GM18526 (cell line): ENCODE results near the gene GPC6.

Source experiments
- POLR2A ChIP-seq: IDR thresholded peaks from 3 replicates; pipeline ENCODE4 v1.6.1; 2011; ENCODE audit not compliant: insufficient read length; ENCODE audit errors: extremely low read depth

GPC6 gene

DNA sequence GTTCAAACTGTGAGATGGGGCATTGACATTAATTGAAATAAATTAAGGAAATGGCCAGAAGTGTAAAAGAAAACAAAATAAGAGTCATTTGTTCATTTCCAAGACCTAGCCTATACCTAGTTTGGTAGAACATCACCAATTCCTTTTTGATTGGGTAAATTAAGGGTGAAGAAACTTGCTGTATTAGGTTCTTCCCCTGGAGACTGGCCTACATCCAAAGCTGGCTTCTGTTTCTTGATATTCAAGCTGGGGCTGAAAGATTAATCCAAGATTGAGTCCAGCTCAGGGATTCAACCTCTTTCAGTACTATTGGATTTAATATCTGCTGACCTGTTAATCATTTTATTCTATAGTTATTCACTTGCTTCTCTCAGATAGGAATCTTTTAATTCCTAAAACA is 183.2 kb downstream of the GPC6 start:
- TF ChIP-seq POLR2A, result no peak

DNA sequence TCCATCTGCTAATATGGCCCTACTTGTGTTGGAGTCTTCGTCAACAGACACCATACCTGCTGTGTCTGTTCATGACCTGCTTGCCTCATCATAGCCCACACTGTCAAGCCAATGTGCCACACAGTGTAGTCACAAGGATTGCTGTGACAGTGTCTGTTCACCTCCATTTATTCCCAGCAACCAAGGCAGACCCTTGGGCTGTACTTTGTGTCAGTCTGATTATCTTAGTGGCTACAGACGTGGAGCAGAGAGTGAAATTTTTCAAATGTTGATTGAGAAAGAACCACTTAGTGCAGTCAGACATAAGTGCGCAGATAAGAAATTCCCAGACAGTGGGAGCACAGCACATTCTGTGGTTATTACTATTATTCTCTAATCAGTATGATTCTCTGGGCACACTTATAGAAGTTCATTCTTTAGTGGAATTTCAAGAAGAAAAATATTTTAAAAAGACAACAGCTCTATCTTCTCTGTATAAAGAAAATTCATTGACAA is 184.6 kb downstream of the GPC6 start:
- no peak for TF ChIP-seq POLR2A

DNA sequence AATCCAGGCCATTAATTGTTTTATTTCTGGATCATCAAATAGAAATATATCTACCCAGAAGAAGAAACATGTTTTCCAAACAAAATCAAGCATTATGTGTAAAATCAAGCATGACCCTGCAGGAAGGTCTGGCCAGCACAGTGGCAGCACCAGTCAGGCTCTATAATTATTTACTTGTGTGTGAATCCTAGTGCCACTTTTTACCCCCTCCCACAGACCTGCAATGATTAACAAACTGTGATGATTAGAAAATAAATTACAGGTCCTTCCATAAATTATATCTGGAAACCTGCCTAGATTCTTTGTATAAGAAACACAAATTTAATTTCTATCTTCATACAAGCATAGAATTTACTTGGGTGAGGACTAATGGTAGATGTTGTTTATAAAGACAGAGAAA is 186.1 kb downstream of the GPC6 start:
- TF ChIP-seq POLR2A, result no peak

DNA sequence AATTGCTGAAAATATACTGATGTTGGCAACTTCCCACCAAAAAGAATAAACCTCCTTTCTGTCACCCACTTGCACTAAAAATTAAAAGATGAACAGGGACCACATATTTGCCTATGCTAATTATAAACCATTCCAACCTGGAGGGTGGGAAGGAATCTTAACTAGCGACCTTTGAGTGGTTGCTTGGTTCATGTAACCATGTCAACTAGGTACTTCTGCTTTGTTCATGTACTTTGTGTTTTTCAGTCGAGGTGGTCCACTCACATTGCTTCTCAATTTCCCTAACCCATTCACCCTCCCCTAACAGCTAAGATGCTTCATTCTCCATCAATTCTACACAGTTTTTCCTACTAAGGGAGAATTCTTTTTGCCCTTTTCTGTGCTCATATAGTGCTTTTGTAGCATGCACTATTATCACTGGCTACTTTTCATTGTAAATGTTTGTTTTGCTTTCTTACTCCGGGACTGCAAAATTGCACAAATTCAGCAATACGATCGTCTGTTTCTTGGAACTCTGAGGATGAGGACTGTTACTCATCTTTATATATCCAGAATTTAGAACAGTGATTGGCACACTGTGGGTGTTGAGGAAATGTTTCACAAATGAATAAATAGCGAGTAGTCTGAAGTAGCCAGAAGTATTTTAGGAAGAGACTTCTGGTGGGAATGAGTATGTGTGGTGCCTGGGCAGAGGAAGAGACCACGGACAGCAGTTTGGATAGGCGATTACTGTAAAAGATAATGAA is 187.5 kb downstream of the GPC6 start:
- TF ChIP-seq POLR2A, result no peak

DNA sequence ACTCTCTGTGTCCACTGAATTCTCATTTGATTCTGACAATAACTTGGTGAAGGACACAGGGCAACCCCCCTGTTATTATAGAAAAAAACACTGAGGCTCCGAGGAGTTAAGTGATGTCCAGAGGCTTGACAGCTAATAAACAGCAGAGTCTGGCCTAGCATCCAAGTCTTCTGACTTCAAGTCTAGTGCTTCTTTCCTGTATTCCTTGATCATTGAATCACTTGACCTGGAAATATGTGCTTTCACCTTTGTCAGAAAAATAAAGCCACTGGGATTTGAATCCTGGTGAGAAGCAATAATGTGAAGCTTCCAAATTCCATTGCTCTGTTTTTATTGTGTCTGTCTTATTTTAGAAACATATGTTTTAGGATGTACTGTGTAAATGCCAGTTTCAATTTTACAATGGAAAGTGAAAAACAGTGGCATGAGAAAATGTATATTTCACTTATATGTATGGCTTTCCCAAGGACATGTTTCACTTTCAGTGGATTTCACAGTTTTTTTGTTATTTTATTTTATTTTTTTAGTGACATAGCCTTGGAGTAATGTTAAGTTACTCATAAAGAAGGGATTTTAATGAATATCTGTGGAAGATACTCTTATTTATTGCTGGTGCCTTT is 190.2 kb downstream of the GPC6 start:
- TF ChIP-seq POLR2A, result no peak

DNA sequence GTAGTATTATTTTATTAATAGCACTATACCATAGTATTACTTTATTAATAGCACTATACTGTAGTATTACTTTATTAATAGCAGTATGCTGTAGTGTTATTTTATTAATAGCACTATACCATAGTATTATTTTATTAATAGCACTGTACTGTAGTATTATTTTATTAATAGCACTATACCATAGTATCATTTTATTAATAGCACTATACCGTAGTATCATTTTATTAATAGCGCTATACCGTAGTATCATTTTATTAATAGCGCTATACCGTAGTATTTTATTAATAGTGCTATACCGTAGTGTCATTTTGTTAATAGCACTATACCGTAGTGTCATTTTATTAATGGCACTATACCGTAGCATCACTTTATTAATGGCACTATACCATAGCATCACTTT is 191.8 kb downstream of the GPC6 start:
- TF ChIP-seq POLR2A, result no peak

DNA sequence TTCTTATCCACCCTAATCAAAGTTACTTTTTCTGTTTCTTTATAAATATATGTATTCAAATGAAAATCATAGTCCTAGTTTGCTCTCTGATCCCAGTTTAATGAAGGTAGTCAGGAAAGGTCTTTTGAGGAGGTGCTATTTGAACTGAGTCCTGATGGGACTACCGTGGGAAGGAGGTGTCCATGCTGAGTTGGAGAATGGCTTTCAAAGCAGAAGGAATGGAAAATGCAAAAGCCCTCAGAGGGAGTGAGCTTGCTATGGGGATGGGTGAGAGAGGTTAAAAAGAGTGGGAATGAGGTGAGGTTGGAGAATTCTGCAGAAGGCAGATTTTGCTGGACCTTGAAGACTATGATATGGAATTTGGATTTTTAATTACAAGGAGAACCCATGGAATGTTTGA is 193.6 kb downstream of the GPC6 start:
- no peak for TF ChIP-seq POLR2A

DNA sequence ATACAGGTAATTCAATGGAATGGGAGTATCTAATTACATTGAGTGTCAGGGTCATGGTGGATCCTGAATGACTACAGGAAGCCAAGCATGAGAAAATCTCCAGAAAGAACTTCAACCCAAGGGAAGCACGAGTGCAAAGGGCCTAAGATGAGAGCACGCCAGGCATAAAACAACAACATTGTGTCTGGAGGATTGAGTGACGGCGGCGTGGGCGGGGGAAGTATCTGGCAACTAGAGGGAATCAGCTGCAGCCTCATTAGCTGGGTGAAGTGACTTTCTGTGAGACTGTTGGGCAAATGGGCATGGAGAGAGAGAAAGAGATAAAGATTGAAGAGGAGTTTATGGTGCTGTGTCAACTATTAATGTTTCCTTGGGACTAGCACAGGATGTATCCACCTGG is 194.3 kb downstream of the GPC6 start:
- TF ChIP-seq POLR2A, result no peak

DNA sequence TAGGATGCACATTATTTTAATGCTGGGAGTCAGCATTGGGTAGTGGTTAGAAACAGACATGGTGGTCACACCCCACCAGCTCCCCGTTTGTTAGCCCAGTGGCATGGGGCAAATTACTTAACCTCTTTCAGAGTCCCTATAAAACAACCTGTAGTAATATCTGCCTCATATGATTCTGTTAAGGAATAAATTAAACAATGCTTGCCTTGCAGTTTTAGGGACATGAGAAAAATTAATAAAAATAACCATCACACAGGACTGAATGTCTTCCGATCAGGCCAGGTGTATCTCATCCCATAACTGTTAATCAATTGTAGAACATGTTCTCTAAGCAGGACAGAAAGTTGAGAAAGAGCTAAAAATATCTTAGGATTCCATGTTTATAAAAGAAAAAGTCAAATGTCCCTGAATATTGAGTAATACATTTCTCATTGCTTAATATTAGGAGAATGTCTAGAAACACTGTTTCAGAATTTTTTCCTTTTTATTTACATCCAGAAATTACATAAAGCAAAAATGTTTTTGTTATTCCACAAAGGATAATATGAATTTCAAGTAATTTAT is 196.5 kb downstream of the GPC6 start:
- TF ChIP-seq POLR2A, result no peak

DNA sequence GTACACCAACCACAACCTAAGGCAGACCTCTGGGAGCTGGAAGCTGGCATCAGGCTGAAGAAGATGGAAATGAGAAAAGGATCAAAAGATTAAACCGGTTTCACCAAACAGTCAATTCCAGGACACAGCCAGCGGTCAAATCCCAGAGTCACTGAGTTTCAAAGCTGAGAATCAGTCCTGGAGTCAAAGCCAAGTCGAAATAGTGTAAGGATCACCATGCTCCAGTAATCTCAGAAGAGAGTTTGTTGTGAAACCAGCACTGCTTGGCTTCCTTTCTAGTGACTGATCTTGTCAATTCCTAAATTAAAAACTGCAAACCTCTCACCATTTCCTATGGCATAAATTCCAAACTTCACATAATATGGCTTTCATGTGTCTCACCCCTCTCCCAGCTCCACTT is 198.8 kb downstream of the GPC6 start:
- TF ChIP-seq POLR2A, result no peak

DNA sequence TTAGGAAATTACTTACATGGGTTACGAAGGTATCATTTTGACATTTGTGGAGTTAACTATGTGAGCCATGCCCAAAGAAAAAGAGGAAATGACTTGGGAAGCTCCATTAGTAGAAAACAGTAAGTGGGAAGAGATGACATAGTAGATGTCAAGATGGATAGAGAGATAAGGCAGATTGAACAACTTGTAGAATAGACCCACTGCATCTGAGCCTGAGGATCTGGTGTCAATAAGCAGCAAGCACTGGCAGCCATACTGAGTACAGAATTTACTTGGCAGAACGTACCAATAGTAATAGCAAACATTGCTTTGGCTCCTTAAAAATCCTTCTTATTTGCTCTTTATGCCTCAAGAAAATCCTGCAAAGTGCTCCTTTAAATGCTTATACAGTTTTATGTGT is 203.8 kb downstream of the GPC6 start:
- no peak for TF ChIP-seq POLR2A

DNA sequence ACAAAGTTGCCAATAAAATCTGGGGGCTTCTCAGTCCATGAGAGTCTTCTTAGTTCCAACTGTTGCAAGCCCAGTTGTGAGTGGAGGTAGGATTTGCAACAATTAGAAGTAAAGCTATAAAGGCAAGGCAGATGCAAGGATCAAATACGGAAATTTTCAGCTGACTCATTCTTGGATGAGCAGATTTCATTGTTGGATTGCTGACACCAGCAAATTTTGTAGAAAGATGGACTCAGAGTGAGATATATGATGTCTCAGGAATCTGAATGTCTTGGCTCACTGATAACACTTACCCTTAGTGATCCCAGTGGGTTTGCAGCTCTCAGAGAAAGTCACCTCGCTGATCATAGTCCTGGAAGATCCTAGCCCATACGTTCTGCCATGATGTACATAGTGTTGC is 209.0 kb downstream of the GPC6 start:
- TF ChIP-seq POLR2A, result no peak

DNA sequence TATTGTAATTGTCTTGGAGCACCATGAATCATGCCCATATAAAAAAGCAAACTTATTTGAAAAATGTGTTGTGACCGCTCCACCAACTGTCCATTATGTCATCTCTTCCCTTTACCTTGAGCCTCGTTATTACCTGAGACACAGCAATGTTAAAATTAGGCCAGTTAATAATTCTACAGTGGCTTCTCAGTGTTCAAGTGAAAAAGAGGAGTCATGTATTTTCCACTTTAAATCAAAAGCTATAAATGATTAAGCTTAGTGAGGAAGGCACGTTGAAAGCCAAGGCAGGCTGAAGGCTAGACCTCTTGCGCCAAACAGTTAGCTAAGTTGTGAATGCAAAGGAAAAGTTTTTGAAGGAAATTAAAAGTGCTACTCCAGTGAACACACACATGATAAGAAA is 210.5 kb downstream of the GPC6 start:
- TF ChIP-seq POLR2A, result no peak

DNA sequence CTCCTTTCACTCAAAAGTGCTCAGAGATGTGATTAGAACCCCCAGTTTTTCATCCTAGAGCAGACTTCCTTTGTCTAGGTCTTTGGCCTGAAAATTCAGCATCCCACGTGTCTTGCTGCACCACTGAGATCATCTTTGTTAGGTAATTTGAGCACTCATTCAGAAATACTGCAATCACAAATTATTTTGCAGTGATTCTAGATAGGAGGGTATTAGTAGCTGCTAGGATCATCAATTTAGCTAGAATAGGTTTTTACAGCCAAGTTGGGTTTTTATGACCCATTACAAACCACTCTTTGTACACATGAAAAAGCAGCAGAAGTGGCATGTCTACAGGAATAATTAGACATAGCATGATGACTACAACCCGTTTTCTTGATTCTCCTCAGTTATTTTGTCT is 219.6 kb downstream of the GPC6 start:
- no peak for TF ChIP-seq POLR2A

DNA sequence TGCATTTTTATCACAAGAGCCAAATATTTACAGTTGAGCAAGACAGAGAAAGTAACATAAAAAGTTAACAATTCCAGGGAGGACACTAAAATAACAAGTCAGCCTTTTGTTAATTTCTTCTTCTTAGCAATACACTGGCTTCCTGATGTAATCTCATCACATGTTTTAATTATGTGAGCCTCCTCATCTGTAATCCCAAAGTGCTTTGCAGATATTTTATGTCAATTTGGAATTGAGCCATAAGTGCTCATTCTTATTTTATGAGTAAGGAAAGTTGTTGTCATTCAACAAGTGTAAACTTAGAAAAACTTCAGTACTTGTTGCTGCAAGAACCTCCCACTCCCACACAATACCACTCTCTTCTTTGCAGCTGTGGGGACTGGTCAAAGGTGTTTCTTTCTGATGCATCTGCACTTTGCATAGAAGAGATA is 223.6 kb downstream of the GPC6 start:
- TF ChIP-seq POLR2A, result no peak

DNA sequence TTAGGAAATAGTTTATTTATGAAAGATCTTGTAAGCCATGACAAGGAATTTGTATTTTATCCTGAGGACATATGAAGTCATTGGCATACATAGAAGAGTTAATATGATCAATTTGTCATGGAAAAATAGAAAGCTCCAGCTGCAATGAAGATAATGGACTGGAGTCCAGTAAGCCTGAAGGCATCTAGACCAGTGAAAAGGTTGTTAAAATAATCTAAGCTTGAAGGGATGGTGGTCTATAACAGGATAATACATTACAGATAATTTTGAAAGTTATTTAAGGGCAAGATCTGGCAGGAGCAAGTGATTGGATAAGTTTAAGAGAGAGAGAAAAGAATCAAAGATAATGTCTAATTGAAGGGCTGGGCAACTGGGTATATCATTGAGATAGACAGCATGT is 224.2 kb downstream of the GPC6 start:
- TF ChIP-seq POLR2A, result no peak
